ENCODE measurements around the gene CCBE1. TPM values are rescaled to one million over a fixed set of nuclear protein-coding genes. Genes with fewer than 3 reads are reported as not detected.

CCBE1 gene
- total RNA-seq, 1 experiment from 2014 or later: 7.2 TPM

DNA sequence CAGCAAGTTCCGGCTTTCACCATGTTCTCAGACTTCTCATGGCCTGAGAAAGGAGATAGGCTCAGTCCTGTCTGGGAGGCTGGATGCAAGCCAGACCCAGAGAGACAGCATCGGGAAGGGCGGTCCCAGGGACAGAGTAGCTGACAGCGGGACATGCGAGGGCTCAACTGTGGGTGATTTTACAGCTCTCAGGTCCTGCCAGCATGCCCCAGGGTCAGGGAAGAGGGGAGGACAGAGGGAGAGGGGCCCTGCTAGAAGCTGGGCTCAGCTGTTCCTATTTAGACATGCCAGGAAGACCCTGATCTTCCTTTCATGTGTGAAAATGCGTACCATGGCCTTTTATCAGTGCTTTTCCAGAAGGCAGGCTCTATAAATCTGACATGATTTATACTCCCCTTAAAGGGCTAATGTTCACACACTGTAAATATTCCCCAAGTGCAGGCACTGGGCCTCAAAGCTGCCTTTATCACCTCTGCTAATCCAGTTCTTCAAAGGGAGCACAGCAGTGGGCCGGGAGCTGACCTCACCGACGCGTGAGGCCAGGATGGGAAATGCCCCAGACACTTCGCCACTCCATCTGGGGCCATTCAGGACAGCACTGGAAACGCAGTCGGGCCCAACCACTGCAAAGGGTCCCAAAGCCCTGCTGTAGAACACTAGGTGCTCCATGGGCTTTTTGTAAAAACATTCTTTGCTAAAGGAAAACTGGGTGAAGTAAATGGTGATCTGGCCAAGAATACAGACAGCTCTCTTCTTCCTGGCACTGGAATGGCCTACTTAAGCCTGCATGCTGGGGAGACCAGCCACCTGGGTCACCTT lies 242.1 kb downstream of the CCBE1 start:
- DNase-seq (ENCODE audit: low read depth): no peak

DNA sequence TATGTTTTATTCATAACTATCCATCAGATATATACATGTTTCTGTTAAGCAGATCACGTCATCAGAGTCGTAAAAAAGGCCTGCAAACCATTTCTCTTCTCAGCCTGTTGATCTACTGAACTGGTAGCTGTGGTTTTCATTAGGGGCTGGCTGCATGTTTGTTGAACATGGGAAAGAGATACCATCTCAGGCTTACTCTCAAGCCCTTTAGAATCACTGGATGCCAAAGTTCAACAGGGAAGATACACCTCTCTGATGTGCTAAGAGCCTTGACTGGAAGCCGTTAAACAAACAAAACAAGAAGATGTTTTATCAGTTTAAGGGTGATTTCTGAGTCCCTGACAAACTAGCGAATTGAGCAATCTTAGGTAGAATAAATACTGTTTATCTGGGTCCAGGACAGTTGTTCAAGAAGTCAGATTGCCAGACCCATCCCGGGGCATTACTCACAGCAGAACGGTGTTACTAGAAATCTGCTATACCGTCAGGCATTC lies 243.7 kb downstream of the CCBE1 start:
- no peak for DNase-seq (ENCODE audit: low read depth)

- DNase-seq (ENCODE audit: low read depth): no peak
These were observed 245.3 kb downstream of the CCBE1 start for GRCh38 chr18:59451963-59452362.

DNA sequence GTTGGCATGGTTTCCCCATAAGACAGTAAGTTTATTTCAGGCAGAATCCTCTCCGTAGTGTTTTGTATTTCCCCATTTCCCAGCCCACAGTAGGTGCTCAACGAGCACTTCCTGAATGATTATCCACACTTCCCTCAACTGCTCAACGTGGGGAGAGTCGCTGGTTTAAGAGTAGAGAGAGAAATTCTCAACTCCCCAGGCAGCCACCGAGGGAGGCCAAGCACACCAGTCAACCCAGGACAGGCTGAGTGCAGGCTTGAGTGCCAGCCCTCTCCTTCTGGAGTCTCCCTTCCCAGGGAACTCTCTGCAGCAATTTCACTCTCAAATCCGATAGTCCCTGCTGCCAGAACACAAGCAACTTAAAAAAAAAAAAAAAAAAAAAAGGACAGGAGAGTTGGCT lies 246.2 kb downstream of the CCBE1 start:
- no peak for DNase-seq (ENCODE audit: low read depth)

- DNase-seq (ENCODE audit: low read depth): no peak
These were observed 248.7 kb downstream of the CCBE1 start for GRCh38 chr18:59448546-59448945.

DNA sequence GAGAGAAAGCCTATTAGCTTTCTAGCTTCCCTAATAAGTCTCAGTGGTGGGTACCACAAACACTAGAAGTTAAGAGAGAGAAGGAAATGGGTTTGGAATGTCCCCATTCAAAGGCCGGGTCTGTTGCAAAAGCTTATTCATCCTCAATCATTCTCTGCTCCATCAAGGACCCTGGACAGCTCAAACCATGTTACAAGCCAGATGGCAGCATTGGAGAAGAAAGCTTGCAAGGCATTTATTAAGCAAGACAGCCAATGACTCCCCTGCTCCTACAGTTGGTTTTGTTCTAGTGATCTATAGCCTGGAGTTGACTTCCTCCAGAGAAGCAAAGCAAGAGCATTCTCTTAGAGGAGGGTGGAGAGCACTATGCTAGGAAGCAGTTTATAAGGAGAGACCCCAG lies 251.2 kb downstream of the CCBE1 start:
- peak; percentile 35 for DNase-seq (ENCODE audit: low read depth)

DNA sequence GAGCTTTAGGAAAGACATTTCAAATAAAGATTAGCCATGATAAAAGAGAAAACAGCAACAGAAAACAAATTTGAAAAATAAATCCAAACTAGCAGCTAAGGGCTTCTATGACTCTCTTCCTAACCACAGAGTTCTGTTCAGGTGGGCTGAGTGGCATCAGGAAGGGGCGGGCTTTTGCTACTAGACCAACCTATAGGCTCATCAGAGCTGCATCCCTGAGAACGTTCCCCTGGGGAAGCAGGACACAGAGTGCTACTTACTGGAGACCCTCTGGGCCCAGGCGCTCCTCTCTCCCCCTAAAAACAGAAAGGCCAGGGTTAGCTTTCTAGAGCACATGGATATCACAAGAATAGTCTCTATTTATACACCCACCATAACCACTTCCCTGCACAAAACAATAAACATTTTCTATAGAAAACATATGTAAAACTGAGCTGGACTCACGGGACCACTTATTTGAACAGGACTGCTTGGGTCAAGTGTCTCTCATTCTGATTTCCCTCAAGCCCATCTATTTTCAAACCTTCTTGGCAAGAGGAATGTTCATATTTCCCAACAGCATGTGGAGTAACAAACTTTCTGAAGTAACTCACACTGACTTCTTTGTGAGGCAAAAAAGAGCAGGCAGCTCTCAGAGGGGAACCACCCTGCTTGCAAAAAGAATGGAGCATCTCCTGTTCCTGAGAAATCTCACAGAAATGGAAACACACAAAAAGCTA lies 259.2 kb downstream of the CCBE1 start:
- no peak for DNase-seq (ENCODE audit: low read depth)

DNA sequence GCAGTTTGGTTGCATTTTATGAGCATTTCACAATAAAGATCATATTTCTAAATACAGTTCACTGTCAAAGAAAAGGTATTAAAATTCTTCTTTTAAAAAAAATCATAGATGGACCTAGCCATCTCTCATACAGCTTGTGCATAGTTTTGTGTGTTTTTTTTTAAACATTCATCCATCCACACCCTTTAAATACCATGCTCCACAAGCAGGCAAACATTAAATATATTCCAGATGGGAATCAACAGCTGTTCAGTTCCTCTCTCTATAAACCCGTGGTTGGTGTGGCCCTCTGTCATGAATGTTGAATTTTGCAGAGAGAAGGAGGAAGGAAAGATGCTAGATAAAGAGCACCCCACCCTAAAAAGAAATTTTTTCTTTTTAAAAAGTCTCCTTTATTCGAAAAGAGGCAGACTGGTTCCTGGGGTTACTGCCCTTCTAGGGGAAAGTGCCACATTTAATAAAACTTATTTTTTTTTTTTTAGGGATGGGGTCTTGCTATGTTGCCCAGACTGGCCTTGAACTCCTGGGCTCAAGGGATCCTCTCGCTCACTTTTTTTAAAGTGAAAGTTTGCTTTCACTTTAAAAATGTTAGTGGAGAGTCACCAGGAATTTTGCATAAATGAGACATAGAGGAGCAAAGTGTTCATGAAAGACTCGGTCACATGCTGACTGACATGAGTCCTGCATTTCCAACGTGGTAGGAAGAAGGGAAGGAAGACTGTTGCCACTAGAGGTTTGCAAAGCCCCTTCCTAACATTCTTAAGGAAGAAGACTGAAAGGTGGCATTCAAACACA lies 264.2 kb downstream of the CCBE1 start:
- DNase-seq (ENCODE audit: low read depth): no peak

DNA sequence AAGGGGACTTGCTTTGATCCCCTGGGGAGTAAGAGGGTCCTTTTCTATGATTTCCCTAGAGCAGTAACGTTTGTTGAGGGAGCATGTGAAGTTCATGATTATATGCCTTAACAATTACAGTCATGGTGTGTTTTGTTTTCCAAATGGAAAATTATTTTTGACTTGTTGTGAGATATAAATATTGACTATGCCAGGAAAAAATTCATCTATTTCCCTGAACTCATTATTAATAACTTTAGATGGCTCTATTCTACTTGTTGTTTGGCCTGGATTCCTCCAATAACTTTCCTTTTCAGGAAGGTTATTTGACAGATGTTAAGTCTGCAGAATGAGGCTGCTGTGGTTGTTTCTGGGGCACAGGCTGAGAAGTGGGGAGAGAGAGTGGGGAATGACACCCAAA lies 266.1 kb downstream of the CCBE1 start:
- no peak for DNase-seq (ENCODE audit: low read depth)

DNA sequence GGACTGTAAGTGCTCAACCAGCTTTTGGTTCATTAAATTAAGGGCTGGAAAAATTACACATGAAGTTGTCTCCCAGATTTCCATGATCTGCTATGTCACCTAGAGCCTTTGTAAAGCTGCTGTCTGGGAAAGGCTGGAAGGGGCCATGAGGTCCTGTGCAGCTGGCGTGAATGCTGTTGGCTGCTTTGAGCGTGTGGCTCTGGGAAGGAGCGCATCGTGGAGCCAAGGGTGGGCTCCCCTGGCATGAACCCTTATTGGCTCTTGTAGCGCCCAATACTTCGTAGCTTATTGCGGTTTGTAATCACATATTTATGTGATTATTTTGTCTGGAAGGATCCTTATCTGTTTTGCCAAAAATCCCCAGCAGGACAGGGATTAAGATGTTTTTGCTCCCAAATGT lies 267.6 kb downstream of the CCBE1 start:
- DNase-seq (ENCODE audit: low read depth): no peak

DNA sequence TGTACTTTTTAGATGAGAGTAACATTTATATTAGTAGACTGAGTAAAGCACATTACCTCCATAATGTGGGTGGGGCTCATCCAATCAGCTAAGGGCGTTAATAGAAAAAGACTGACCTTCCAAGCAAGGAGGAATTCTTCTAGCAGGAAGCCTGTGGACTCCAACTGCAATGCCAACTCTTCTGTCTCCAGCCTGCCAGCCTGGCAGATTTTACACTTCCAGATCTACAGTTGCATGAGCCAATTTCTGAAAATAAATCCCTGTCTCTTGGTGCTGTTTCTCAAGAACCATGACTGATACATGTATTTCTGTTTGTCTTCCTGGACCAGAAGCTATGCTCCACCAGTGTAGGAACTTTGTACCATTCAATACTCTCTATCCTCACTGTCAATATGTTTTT lies 269.2 kb downstream of the CCBE1 start:
- no peak for DNase-seq (ENCODE audit: low read depth)

- no peak for DNase-seq (ENCODE audit: low read depth)
These were observed 270.4 kb downstream of the CCBE1 start for GRCh38 chr18:59426855-59427254.

DNA sequence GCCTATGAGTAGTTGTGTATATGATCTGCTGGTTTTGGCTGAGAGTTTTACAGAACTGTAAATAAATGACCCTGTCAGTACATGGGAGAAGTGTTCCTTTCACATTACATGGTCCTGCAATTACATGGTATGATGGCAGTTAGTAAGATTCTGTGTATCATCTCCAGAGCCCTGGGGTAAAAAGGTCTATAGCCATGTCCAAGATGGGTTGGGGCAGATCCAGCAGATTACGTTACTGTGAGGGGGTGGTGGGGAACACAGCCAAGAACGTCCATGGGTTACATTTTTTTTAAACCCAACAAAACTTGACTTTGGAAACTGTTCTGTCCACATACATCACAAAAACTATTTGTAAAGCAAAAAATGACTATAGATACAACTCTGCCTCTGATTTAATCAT lies 274.0 kb downstream of the CCBE1 start:
- no peak for DNase-seq (ENCODE audit: low read depth)

GRCh38 chr18:59420244-59420643 lies 277.0 kb downstream of the CCBE1 start:
- DNase-seq (ENCODE audit: low read depth): no peak

DNA sequence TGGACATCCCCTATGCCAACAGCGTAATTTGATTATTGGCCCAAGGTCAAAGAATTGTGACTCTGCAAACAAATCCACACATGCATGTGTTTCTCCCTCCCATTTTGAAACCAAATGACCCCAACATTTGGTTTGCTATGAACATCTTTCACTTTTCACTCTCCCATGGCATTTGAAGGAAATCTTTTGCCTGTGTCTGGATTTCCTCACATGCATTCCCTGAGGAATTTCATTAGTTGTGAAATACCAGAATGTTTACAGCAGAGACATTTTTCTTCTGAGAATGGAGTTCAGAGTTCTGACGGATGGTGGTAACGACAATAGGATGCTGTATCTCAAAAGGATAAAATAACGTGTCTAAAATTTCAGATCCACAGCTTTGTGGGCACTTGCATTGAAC lies 277.8 kb downstream of the CCBE1 start:
- DNase-seq (ENCODE audit: low read depth): no peak

- no peak for DNase-seq (ENCODE audit: low read depth)
These were observed 280.4 kb downstream of the CCBE1 start for GRCh38 chr18:59416818-59417217.

GRCh38 chr18:59414111-59414653 lies 283.0 kb downstream of the CCBE1 start:
- DNase-seq (ENCODE audit: low read depth): no peak

DNA sequence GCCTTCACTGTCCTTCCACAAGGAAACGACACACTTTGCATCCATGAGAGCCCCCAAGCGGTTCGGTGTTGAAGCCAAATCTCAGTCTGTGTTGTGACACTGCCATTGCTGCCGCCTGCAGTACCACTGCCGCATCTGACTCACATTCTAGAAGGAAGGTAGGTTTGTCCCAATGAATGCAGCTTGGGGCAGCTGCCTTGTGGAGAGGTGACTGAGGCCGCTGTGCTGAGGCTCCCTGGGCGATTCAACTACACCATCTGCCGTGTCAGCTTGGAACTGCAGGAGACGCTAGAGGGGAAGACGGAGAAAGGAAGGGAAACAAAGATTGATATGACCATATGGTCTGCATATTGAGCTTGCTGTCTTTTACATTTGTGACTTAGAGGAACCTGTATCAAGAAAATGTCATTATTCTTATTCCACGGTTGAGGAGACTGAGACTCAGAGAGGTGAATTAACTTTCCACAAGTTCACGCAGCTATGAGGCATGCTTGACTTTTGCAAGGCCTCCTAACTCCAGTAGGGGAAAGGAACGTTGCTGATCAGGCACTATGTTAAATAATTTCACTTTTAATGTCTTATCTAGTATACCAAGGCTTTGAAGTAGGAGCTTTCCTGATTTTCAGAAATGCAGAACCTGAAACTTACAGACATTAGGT lies 294.7 kb downstream of the CCBE1 start:
- DNase-seq (ENCODE audit: low read depth): peak; percentile 91

DNA sequence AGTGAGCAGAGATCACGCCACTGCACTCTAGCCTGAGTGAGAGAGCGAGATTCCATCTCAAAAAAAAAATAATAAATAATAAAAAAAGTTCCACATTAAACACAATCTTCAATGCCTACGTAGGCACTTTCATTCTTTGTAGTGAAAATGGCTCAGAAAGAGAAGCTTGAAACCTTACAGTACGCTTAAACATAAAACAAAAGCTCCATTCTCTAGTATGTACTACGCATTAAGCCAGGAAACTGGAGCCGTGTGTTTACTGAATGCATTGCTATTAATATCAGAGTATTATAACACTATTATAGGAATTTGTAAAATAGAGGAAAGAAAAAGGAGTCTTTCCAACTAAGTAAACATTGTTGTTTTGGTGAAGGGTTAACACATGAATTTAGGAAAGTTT lies 296.8 kb downstream of the CCBE1 start:
- DNase-seq (ENCODE audit: low read depth): no peak

DNA sequence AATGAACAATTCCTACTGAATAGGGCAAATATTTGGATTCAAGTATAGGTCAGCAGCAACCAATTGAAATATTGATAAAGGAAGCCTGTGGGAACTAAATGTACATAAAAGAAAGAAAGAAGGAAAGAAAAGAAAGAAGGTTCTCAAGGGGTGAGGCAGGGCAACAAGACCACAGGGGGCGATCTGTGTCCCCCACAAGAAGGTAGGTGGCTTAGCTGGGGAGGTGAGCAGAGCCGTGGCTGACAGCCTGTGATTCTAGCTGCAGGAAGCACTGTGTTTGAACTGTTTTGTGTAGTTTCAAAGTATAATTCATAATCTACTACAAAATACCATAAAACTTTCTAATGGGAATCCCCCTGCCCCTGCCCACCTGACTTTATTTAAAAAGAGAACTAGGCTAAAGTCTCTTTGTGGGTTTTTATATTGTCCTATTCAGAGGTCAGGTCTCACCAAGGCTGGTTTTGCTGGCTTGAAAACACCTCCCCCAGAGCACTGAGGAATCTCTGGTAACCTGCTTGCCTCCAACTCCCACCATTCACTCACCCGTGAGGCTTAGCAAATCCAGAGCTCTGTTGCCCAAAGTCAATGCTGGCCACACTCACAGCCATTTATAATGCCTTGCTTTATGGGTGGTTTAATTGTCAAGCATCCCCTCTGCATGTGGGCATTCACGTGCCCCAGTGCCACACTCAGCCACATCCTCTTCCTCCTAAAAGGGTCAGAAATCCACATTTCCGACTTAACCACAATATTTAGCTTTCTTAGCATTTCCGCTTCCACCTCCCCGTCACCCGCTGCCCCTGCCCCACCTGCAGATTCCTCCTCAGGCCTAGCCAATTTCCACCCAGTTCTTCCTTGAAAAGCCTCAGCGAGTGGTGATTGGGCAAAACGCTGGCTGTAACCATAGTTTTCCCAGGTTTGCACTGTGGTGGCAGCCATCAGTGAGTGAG lies 301.7 kb downstream of the CCBE1 start:
- DNase-seq (ENCODE audit: low read depth): no peak
